ENCODE data around the gene IFT25.

Gene IFT25

GRCh38 chr1:53967409-53968124, 22.1 kb upstream of the IFT25 start:
- H3K9me3 Mint-ChIP-seq: no peaks in the 10 kb centered on the region
- H3K4me3 Mint-ChIP-seq: no peak overlapping the region
- H3K27me3 Mint-ChIP-seq: no peaks in the 10 kb centered on the region
- H3K4me1 Mint-ChIP-seq: no peaks in the 10 kb centered on the region
- no peak for ATAC-seq
- DNase-seq: no peak
- H3K27ac Mint-ChIP-seq: no peak overlapping the region

- Mint-ChIP-seq H3K27ac (no peak overlapping the region), H3K27me3 (no peaks in the 10 kb centered on the region), H3K4me3 (no peak overlapping the region), H3K9me3 (no peaks in the 10 kb centered on the region), H3K4me1 (no peaks in the 10 kb centered on the region)
- no peak for ATAC-seq
- DNase-seq: no peak
Observed at GRCh38 chr1:53966794-53967193, 21.3 kb upstream of the IFT25 start.

GRCh38 chr1:53964109-53964508, 18.6 kb upstream of the IFT25 start:
- no peak overlapping the region for H3K4me3 Mint-ChIP-seq
- no peaks in the 10 kb centered on the region for H3K9me3 Mint-ChIP-seq
- no peak for DNase-seq
- peak overlapping the region in 1 of 2 donors; percentile 80 for H3K27ac Mint-ChIP-seq
- ATAC-seq: no peak
- no peaks in the 10 kb centered on the region for H3K4me1 Mint-ChIP-seq
- no peaks in the 10 kb centered on the region for H3K27me3 Mint-ChIP-seq

GRCh38 chr1:53963460-53963859, 18.0 kb upstream of the IFT25 start:
- no peaks in the 10 kb centered on the region for H3K4me1 Mint-ChIP-seq
- H3K27me3 Mint-ChIP-seq: no peaks in the 10 kb centered on the region
- ATAC-seq (no peak), DNase-seq (no peak)
- H3K27ac Mint-ChIP-seq: no peak overlapping the region
- H3K4me3 Mint-ChIP-seq: no peak overlapping the region
- H3K9me3 Mint-ChIP-seq: no peaks in the 10 kb centered on the region

GRCh38 chr1:53962395-53962794, 16.9 kb upstream of the IFT25 start:
- H3K27me3 Mint-ChIP-seq: no peaks in the 10 kb centered on the region
- no peak for ATAC-seq
- peaks cover 1% of the 10 kb centered on the region for H3K4me1 Mint-ChIP-seq
- H3K4me3 Mint-ChIP-seq: no peak overlapping the region
- no peak for DNase-seq
- H3K27ac Mint-ChIP-seq: peak overlapping the region in 1 of 2 donors; percentile 44
- no peaks in the 10 kb centered on the region for H3K9me3 Mint-ChIP-seq

GRCh38 chr1:53959664-53960250, 14.3 kb upstream of the IFT25 start:
- ATAC-seq (no peak), DNase-seq (no peak)
- Mint-ChIP-seq H3K9me3 (no peaks in the 10 kb centered on the region), H3K27me3 (no peaks in the 10 kb centered on the region), H3K4me3 (no peak overlapping the region), H3K27ac (no peak overlapping the region), H3K4me1 (peaks cover 10% of the 10 kb centered on the region)

- no peaks in the 10 kb centered on the region for H3K9me3 Mint-ChIP-seq
- no peaks in the 10 kb centered on the region for H3K27me3 Mint-ChIP-seq
- ATAC-seq (no peak), DNase-seq (no peak)
- no peak overlapping the region for H3K4me3 Mint-ChIP-seq
- H3K27ac Mint-ChIP-seq: peak overlapping the region in 1 of 2 donors; percentile 82
- H3K4me1 Mint-ChIP-seq: peaks cover 10% of the 10 kb centered on the region
Observed at GRCh38 chr1:53957194-53957818, 11.8 kb upstream of the IFT25 start.

GRCh38 chr1:53956308-53957168, 11.0 kb upstream of the IFT25 start:
- ATAC-seq (no peak), DNase-seq (no peak)
- H3K27ac Mint-ChIP-seq: no peak overlapping the region
- peaks cover 10% of the 10 kb centered on the region for H3K4me1 Mint-ChIP-seq
- H3K27me3 Mint-ChIP-seq: no peaks in the 10 kb centered on the region
- H3K4me3 Mint-ChIP-seq: no peak overlapping the region
- no peaks in the 10 kb centered on the region for H3K9me3 Mint-ChIP-seq

- Mint-ChIP-seq H3K4me1 (peaks cover 21% of the 10 kb centered on the region), H3K4me3 (no peak overlapping the region), H3K27ac (no peak overlapping the region), H3K27me3 (no peaks in the 10 kb centered on the region), H3K9me3 (no peaks in the 10 kb centered on the region)
- ATAC-seq (no peak), DNase-seq (no peak)
Observed at GRCh38 chr1:53954128-53954527, 8.6 kb upstream of the IFT25 start.

GRCh38 chr1:53951697-53952096, 6.2 kb upstream of the IFT25 start:
- Mint-ChIP-seq H3K9me3 (no peaks in the 10 kb centered on the region), H3K4me3 (no peak overlapping the region), H3K27me3 (no peaks in the 10 kb centered on the region), H3K4me1 (peaks cover 29% of the 10 kb centered on the region), H3K27ac (no peak overlapping the region)
- DNase-seq: no peak
- ATAC-seq: no peak

- Mint-ChIP-seq H3K4me1 (peaks cover 38% of the 10 kb centered on the region), H3K4me3 (no peak overlapping the region), H3K9me3 (no peaks in the 10 kb centered on the region), H3K27me3 (no peaks in the 10 kb centered on the region), H3K27ac (no peak overlapping the region)
- ATAC-seq (no peak), DNase-seq (peak; percentile 11 to 29)
Observed at GRCh38 chr1:53949023-53949990, 3.8 kb upstream of the IFT25 start.

- Mint-ChIP-seq H3K9me3 (no peaks in the 10 kb centered on the region), H3K4me1 (peaks cover 48% of the 10 kb centered on the region), H3K4me3 (peak overlapping the region in 1 of 2 donors; percentile 32), H3K27ac (no peak overlapping the region), H3K27me3 (no peaks in the 10 kb centered on the region)
- ATAC-seq: no peak
- no peak for DNase-seq
Observed at GRCh38 chr1:53948291-53948690, 2.8 kb upstream of the IFT25 start.

- Mint-ChIP-seq H3K4me1 (peaks cover 58% of the 10 kb centered on the region), H3K27me3 (no peaks in the 10 kb centered on the region), H3K4me3 (peak overlapping the region; percentile 91 to 98), H3K9me3 (no peaks in the 10 kb centered on the region), H3K27ac (peak overlapping the region; percentile 22 to 87)
- ATAC-seq (no peak), DNase-seq (no peak)
Observed at GRCh38 chr1:53947172-53947907, 1.8 kb upstream of the IFT25 start.
